Transverse colon (tissue), 4 donors: ENCODE data around the gene TRIM7. TPM values are rescaled to one million over a fixed set of nuclear protein-coding genes. Genes with fewer than 3 reads are reported as not detected.
A peak's percentile ranks its signal among the peaks of the same experiment; 100 is the strongest.

Source experiments
- DNase-seq: peaks from one replicate; pipeline ENCODE4 v3.0.0-alpha.2; 2019
- H3K27ac ChIP-seq, 4 donors: fragments of 200-600 bp; sonication (generic); 2 replicates each; pipeline ENCODE4 v1.5.1; 2016 to 2018; ENCODE audit warnings: inconsistent platforms in 4 of 4
- H3K27me3 ChIP-seq: fragments of 200-600 bp; sonication (generic); 2 replicates; pipeline ENCODE4 v1.5.1; 2017; ENCODE audit warnings: inconsistent platforms
- H3K36me3 ChIP-seq, 4 donors: fragments of 200-600 bp; sonication (generic); 2 replicates each; pipeline ENCODE4 v1.5.1; 2017 to 2019; ENCODE audit warnings: inconsistent platforms in 4 of 4
- H3K4me1 ChIP-seq, 4 donors: fragments of 200-600 bp; sonication (generic); 2 replicates each; pipeline ENCODE4 v1.5.1; 2017 to 2020; ENCODE audit warnings: inconsistent platforms in 4 of 4
- H3K4me3 ChIP-seq, 4 donors: fragments of 200-600 bp; sonication (generic); 1 replicate in 1 of 4; 2 replicates in 3 of 4; pipeline versions ENCODE4 v1.5.1 to v1.6.1; 2017 to 2019; ENCODE audit warnings: inconsistent platforms in 4 of 4
- H3K9me3 ChIP-seq, 2 donors: fragments of 200-600 bp; sonication (generic); 2 replicates each; pipeline ENCODE4 v1.5.1; 2017 to 2019; ENCODE audit warnings: inconsistent platforms in 2 of 2
- EP300 ChIP-seq: sonication (generic); formaldehyde crosslinking; IDR thresholded peaks from one replicate; pipeline ENCODE4 v1.6.1; 2017; ENCODE audit warnings: antibody characterized with exemption, low read depth
- POLR2A ChIP-seq: fragments of 450-650 bp; IDR thresholded peaks from one replicate; pipeline ENCODE4 v1.6.1; 2016; ENCODE audit warnings: antibody characterized with exemption, mild to moderate bottlenecking, moderate library complexity
- POLR2AphosphoS5 ChIP-seq, 3 donors: sonication (generic); formaldehyde crosslinking; IDR thresholded peaks; one replicate each; pipeline ENCODE4 v1.6.1; 2016; ENCODE audit warnings: antibody characterized with exemption in 3 of 3
- WGBS, 2 donors: methylation state at CpG; one replicate each; pipeline ENCODE4 v1.1.5; 2018; ENCODE audit warnings: low coverage in 1 of 2; 5-methylcytosine and 5-hydroxymethylcytosine counted together
- in situ Hi-C, 4 donors: fragments of 200-750 bp; cut with MboI; loops; one replicate each; pipeline versions ENCODE4 v1.15.0 to v1.15.1; 2017; ENCODE audit warnings: low sequenced_read_pairs in 3 of 4, low pct_ligation_motif_present in 1 of 4, low pct_unique_long_range_greater_than_20kb in 1 of 4
- intact Hi-C: fragments of 100-400 bp; cut with DNase I; formaldehyde crosslinking; loops from one replicate; pipeline ENCODE4 v1.15.1; 2023; ENCODE audit warnings: low total_unique reads
- total RNA-seq, 4 donors: library from RNA; depleted of rRNA; stranded (reverse); fragments of >200 nt; gene quantifications; one replicate each; pipeline ENCODE4 v1.1.0, GENCODE V29; 2016
- TF ChIP-seq, protein P1 (sequence below), 5 experiments: fragments of 200-600 bp in 3 of 5; fragments of 450-650 bp in 2 of 5; sonication (generic) in 3 of 5; IDR thresholded peaks; 1 replicate in 2 of 5; 2 replicates in 3 of 5; pipeline ENCODE4 v1.5.1; 2016 to 2017; ENCODE audit warnings: antibody characterized with exemption in 5 of 5, inconsistent platforms in 3 of 5, mild to moderate bottlenecking in 2 of 5, moderate library complexity in 1 of 5

The TRIM7 gene
- total RNA-seq, 4 donors from 2014 or later, result 2.5 to 16.7 (median 7.5) TPM; not detected in 1

DNA sequence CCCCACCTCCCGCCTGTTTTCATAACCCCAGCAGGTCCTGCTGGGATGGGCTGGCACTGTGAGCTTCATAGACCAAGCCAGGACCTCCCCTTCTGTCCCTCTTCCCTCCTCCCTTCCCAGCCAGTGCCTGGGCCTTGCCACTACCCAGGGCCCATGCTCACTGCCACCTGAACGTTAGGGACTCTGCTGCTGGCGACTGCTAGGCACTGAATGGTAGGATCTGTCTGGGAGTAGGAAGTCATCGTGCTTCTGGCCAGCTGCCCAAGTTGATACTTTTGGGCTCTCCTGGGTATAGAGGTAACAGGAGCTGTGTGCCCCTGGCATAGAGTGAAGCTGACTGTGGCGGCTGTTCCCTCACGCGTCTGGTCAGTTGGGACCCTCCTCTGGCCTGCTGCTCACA lies 26.4 kb upstream of the TRIM7 start:
- Histone ChIP-seq H3K4me3 (no peak overlapping the region), H3K4me1 (no peaks in the 10 kb centered on the region), H3K27ac (no peak overlapping the region), H3K9me3 (no peaks in the 10 kb centered on the region), H3K27me3 (no peaks in the 10 kb centered on the region), H3K36me3 (peaks cover 0 to 24% (median 9%) of the 10 kb centered on the region in 4 donors)
- no peak for TF ChIP-seq POLR2A
- no peak for TF ChIP-seq EP300
- no peak for TF ChIP-seq POLR2AphosphoS5 (IDR thresholded peaks at IDR 0.05)
- TF ChIP-seq, protein P1, sequence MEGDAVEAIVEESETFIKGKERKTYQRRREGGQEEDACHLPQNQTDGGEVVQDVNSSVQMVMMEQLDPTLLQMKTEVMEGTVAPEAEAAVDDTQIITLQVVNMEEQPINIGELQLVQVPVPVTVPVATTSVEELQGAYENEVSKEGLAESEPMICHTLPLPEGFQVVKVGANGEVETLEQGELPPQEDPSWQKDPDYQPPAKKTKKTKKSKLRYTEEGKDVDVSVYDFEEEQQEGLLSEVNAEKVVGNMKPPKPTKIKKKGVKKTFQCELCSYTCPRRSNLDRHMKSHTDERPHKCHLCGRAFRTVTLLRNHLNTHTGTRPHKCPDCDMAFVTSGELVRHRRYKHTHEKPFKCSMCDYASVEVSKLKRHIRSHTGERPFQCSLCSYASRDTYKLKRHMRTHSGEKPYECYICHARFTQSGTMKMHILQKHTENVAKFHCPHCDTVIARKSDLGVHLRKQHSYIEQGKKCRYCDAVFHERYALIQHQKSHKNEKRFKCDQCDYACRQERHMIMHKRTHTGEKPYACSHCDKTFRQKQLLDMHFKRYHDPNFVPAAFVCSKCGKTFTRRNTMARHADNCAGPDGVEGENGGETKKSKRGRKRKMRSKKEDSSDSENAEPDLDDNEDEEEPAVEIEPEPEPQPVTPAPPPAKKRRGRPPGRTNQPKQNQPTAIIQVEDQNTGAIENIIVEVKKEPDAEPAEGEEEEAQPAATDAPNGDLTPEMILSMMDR (IDR thresholded peaks at IDR 0.05), result no peak
- in situ Hi-C loops, result no loop called here
- intact Hi-C loops, result no loop called here
- 80 to 83% methylated on average over 1 to 7 of the region's 7 CpGs for WGBS, 2 donors
- no peak for DNase-seq

DNA sequence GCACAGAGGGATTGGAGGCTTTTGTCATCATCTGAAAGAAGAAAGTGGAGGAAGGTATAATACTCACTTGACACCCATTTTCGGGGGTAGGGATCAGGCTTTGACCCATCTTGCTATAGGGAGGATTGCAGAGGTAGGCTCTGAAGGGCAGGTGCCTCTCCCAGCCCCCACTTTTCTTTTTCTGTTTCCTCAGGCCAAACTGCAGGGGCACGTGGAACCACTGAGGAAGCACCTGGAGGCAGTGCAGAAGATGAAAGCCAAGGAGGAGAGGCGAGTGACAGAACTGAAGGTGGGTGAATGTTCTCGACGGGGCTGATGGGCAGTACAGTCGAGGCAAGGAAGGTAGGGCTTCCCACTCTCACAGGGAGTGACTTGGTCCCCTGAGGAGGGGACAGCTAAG lies 25.6 kb upstream of the TRIM7 start:
- peaks cover 0 to 2% (median 0%) of the 10 kb centered on the region in 4 donors for H3K4me1 ChIP-seq
- H3K9me3 ChIP-seq, result no peaks in the 10 kb centered on the region
- no peaks in the 10 kb centered on the region for H3K27me3 ChIP-seq
- peaks cover 0 to 17% (median 5%) of the 10 kb centered on the region in 4 donors for H3K36me3 ChIP-seq
- DNase-seq, result no peak
- H3K27ac ChIP-seq, result no peak overlapping the region
- H3K4me3 ChIP-seq, result no peak overlapping the region
- intact Hi-C loops, result no loop called here
- 74 to 93% methylated on average over 3 to 6 of the region's 6 CpGs for WGBS, 2 donors
- TF ChIP-seq POLR2AphosphoS5 (IDR thresholded peaks at IDR 0.05) (no peak), POLR2A (no peak), EP300 (no peak)
- TF ChIP-seq, protein P1 (IDR thresholded peaks at IDR 0.05), result no peak
- in situ Hi-C loops, result no loop called here

GRCh38 chr5:181229996-181230395 lies 25.0 kb upstream of the TRIM7 start:
- Histone ChIP-seq H3K4me1 (peaks cover 0 to 5% (median under 1%) of the 10 kb centered on the region in 4 donors), H3K27ac (no peak overlapping the region), H3K4me3 (no peak overlapping the region), H3K27me3 (no peaks in the 10 kb centered on the region), H3K9me3 (no peaks in the 10 kb centered on the region), H3K36me3 (peaks cover 0 to 14% (median 3%) of the 10 kb centered on the region in 4 donors)
- no peak for DNase-seq
- in situ Hi-C loops, result no loop called here
- 83 to 90% methylated on average over 1 to 13 of the region's 13 CpGs for WGBS, 2 donors
- intact Hi-C loops, result loop anchor here (10.0 kb wide), 1 partner anchor 425 kb away; the partner anchor contains the start of gene MGAT1
- TF ChIP-seq EP300, result no peak
- TF ChIP-seq POLR2AphosphoS5 (IDR thresholded peaks at IDR 0.05), result no peak
- no peak for TF ChIP-seq POLR2A
- TF ChIP-seq, protein P1 (IDR thresholded peaks at IDR 0.05), result no peak

DNA sequence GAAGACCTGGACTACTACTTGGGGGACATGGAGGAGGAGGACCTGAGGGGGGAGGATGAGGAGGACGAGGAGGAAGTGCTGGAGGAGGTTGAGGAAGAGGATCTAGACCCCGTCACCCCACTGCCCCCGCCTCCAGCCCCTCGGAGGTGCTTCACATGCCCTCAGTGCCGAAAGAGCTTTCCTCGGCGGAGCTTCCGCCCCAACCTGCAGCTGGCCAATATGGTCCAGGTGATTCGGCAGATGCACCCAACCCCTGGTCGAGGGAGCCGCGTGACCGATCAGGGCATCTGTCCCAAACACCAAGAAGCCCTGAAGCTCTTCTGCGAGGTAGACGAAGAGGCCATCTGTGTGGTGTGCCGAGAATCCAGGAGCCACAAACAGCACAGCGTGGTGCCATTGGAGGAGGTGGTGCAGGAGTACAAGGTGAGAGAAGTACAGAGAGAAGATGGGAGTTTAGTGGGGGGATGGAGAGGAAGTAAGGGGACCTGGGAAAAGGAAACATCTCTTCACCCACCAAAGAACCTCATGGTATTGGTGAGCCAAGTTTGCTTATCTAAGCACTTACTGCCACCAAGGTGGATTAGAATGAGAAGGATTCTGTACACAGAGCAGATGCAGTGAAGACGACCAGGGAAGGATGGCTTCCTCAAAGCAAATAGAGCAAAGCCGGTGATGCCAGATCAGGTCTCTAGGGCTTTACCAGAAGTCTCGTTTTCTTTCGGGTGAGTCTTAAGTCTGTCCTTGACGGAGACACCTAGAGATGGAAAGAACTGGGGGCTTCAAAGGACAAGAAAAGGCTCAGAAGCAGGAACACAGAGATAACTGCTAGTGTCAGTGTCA lies 19.6 kb upstream of the TRIM7 start:
- no peaks in the 10 kb centered on the region for H3K36me3 ChIP-seq
- no peaks in the 10 kb centered on the region for H3K9me3 ChIP-seq
- DNase-seq, result peak; percentile 42
- peak overlapping the region; percentile 59 to 87 (median 66) for H3K4me3 ChIP-seq
- WGBS, 2 donors, result 65 to 77% methylated on average over 3 to 21 of the region's 22 CpGs
- TF ChIP-seq, protein P1 (IDR thresholded peaks at IDR 0.05), result no peak
- no peak for TF ChIP-seq EP300
- TF ChIP-seq POLR2AphosphoS5 (IDR thresholded peaks at IDR 0.05), result no peak
- TF ChIP-seq POLR2A, result no peak
- in situ Hi-C loops, result no loop called here
- no peaks in the 10 kb centered on the region for H3K27me3 ChIP-seq
- peak overlapping the region; percentile 93 to 97 (median 95) for H3K27ac ChIP-seq
- H3K4me1 ChIP-seq, result peaks cover 0 to 20% (median 9%) of the 10 kb centered on the region in 4 donors
- intact Hi-C loops, result loop anchor here (10.0 kb wide), 1 partner anchor 420 kb away; the partner anchor contains the start of gene MGAT1
